ENCODE results near the gene NPFFR1. TPM values are rescaled to one million over a fixed set of nuclear protein-coding genes. Genes with fewer than 3 reads are reported as not detected.

NPFFR1 gene
- total and polyA plus RNA-seq, 3 donors from 2014 or later: 2.6 to 6.6 (median 2.8) TPM

DNA sequence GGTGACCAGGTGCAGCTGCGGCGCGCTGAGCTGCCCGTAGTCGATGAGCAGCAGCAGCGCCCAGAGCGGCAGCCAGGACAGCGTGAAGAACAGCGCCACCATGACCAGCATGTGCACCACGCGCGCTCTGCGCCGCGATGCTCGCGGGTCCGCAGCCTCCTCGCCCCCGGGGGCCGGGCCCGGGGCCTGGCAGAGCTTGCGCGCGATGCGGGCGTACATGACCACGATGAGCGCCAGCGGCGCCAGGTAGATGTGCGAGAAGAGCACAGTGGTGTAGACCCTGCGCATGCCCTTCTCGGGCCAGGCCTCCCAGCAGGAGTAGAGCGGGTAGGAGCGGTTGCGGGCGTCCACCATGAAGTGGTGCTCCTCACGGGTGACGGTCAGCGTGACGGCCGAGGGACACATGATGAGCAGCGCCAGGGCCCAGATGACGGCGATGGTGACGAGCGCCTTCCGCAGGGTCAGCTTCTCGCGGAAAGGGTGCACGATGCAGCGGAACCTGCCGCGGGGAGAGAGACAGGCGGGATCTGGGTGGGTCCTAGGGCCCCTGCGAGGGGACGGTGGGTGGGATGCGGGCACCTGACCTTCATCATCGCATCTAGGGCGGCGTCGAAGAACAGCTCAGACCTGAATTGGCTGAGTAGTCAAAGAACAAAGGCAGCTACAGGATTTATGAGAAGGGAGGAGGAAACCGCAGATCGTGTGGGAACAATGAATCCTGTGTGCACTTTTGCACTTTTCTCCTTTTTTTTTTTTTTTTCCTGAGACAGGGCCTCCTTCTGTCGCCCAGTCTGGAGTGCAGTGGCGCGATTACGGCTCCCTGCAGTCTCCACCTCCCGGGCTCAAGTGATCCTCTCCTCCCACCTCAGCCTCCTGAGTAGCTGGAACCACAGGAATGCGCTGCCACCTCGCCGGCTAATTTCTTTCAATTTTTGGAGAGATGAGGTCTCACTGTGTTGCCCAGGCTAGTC is 28.2 kb downstream of the NPFFR1 start:
- H3K27me3 ChIP-seq: no peaks in the 10 kb centered on the region
- H3K9me3 ChIP-seq: no peaks in the 10 kb centered on the region
- peak overlapping the region; percentile 36 to 52 for H3K4me3 ChIP-seq
- DNase-seq: peak; percentile 65
- intact Hi-C loops (cut with DNase I; ENCODE audit: low total_unique reads): no loop called here
- H3K36me3 ChIP-seq (ENCODE audit: low read depth, missing control alignments): no peaks in the 10 kb centered on the region
- H3K27ac ChIP-seq: peak overlapping the region; percentile 80
- TF ChIP-seq POLR2A (IDR thresholded peaks at IDR 0.05): no peak
- TF ChIP-seq, protein P1, sequence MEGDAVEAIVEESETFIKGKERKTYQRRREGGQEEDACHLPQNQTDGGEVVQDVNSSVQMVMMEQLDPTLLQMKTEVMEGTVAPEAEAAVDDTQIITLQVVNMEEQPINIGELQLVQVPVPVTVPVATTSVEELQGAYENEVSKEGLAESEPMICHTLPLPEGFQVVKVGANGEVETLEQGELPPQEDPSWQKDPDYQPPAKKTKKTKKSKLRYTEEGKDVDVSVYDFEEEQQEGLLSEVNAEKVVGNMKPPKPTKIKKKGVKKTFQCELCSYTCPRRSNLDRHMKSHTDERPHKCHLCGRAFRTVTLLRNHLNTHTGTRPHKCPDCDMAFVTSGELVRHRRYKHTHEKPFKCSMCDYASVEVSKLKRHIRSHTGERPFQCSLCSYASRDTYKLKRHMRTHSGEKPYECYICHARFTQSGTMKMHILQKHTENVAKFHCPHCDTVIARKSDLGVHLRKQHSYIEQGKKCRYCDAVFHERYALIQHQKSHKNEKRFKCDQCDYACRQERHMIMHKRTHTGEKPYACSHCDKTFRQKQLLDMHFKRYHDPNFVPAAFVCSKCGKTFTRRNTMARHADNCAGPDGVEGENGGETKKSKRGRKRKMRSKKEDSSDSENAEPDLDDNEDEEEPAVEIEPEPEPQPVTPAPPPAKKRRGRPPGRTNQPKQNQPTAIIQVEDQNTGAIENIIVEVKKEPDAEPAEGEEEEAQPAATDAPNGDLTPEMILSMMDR (IDR thresholded peaks at IDR 0.05): no peak
- peaks cover 36% of the 10 kb centered on the region for H3K4me1 ChIP-seq
- WGBS, 2 donors: 45 to 46% methylated on average over 39 to 61 of the region's 73 CpGs

DNA sequence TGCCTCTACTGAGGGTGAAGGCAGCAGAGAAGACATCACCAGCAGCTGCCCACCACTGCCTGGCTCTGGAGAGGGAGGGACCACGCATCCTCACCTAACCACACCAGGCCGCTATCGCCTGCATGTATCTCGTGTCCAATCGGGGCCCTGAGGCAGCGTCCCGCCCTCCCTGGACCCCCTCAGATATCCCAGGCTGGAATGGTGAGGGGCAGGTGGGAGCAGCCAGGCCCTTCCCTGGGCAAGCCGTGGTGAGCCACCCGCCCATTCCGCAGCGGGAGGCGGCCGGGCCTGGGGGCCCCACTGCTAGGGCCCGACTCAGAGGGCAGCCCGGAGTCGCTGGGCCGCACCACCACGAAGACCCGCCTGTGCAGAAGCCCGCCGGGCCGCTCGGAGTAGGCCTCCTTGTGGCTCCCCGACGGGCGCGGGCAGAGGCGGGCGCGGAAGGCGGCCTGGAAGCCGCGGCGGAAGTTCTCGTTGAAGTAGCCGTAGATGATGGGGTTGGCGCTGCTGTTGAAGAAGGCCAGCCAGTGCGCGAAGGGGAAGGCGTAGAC is 29.0 kb downstream of the NPFFR1 start:
- Histone ChIP-seq H3K36me3 (ENCODE audit: low read depth, missing control alignments) (no peaks in the 10 kb centered on the region), H3K27me3 (no peaks in the 10 kb centered on the region), H3K27ac (peak overlapping the region; percentile 80), H3K9me3 (no peaks in the 10 kb centered on the region), H3K4me3 (peak overlapping the region; percentile 36 to 52), H3K4me1 (peaks cover 36% of the 10 kb centered on the region)
- WGBS, 2 donors: 49 to 62% methylated on average over 4 to 37 of the region's 40 CpGs
- intact Hi-C loops (cut with DNase I; ENCODE audit: low total_unique reads): no loop called here
- DNase-seq: no peak
- TF ChIP-seq, protein P1 (IDR thresholded peaks at IDR 0.05): no peak
- no peak for TF ChIP-seq POLR2A (IDR thresholded peaks at IDR 0.05)

DNA sequence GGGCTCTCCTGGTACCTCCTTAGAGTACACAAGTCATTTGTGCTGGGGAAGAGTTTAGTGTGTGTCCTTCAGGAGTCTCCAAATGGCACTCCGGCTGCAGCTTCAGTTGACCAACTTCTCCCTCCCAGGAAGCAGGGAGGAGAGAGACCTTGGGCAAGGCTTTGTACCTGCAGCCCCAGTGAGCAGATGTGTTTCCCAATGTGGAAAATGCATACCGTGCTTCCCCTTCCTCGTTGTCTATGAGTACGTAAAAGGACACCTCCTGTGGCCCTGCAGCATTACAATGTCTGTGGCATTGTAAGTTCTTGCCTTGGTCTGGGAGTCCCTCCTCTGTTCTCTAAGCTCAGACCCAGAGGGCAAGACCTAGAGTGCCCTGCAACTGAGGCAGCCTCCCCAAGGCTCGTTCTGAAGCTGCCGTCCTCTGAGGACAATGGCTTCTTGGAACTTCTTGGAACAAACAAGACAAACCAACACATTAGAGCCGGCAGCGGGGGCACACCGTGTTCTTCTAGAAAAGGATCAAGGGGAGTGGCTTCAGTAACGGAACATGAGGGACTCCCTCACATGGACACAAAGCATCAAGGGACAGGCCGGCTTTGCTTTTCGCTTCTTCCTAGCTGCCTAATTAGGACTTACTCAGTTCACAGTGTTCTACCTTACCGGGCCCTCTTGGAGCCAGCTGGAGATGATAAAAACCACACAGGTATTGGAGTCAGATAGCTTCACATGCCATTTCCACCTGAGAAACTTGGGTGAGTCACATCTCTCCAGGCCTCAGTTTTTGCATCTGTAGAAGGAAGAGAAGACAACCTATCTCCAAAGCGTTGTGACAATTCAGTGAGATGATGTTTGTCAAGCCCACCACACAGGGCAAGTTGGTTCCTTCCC is 29.7 kb downstream of the NPFFR1 start:
- H3K4me3 ChIP-seq: no peak overlapping the region
- no peaks in the 10 kb centered on the region for H3K36me3 ChIP-seq (ENCODE audit: low read depth, missing control alignments)
- TF ChIP-seq, protein P1 (IDR thresholded peaks at IDR 0.05): no peak
- TF ChIP-seq POLR2A (IDR thresholded peaks at IDR 0.05): no peak
- peak overlapping the region; percentile 80 for H3K27ac ChIP-seq
- intact Hi-C loops (cut with DNase I; ENCODE audit: low total_unique reads): no loop called here
- 27 to 28% methylated on average over 14 of the region's 14 CpGs for WGBS, 2 donors
- DNase-seq: peak; percentile 84
- H3K9me3 ChIP-seq: no peaks in the 10 kb centered on the region
- no peaks in the 10 kb centered on the region for H3K27me3 ChIP-seq
- peaks cover 36% of the 10 kb centered on the region for H3K4me1 ChIP-seq

DNA sequence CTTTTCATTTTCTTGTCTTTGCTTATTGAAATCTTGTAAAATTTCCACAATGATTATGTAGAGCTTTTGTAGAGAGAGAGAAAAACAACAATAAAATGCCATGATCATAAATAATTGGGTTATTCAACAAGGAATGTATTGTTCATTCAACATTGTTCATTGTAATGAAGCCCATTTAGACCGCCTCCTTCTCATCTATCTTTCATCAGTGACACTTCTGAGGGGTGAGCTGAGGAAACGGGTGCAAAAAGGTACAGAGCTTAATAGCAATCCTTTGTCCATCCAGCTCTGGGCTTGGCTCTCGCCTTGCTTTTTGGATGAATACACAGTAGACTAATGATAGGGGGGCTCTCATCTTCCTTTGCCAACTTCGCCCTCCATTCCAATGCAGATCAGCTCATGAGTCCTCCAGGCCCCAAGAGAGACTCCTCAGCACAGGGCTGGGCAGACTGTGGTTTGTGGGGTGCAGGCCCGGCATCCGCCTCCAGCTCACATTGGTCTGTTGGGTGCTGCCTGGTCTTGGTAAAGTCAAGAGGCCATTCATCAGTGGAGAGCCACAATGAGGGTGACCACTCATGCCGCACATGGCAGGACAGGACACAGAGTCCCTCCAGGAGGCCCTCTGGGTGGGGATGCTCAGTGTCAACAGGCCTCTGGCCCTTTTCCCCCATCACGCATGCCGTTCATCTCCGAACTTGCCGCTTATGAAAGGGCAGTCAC is 32.7 kb downstream of the NPFFR1 start:
- H3K4me1 ChIP-seq: peaks cover 30% of the 10 kb centered on the region
- H3K27ac ChIP-seq: no peak overlapping the region
- 91 to 93% methylated on average over 10 to 11 of the region's 11 CpGs for WGBS, 2 donors
- no peak overlapping the region for H3K4me3 ChIP-seq
- no peak for DNase-seq
- no peaks in the 10 kb centered on the region for H3K9me3 ChIP-seq
- TF ChIP-seq, protein P1 (IDR thresholded peaks at IDR 0.05): no peak
- no peak for TF ChIP-seq POLR2A (IDR thresholded peaks at IDR 0.05)
- H3K27me3 ChIP-seq: no peaks in the 10 kb centered on the region
- H3K36me3 ChIP-seq (ENCODE audit: low read depth, missing control alignments): no peaks in the 10 kb centered on the region
- intact Hi-C loops (cut with DNase I; ENCODE audit: low total_unique reads): no loop called here
